Progenitor cell of endocrine pancreas (in vitro differentiated cells): ENCODE measurements around the gene VASH1. TPM values are rescaled to one million over a fixed set of nuclear protein-coding genes. Genes with fewer than 3 reads are reported as not detected.

Experiments used
- DNase-seq: peaks from one replicate; pipeline ENCODE4 v3.0.0; 2021; ENCODE audit warnings: low spot score; ENCODE audit not compliant: unreplicated experiment
- H3K27ac Mint-ChIP-seq: 2 replicates; pipeline ENCODE4 v1.8.0; 2021; ENCODE audit warnings: mild to moderate bottlenecking, moderate library complexity, mixed read lengths
- H3K27me3 Mint-ChIP-seq: 2 replicates; pipeline ENCODE4 v1.8.0; 2021; ENCODE audit warnings: mixed read lengths
- H3K36me3 Mint-ChIP-seq: 2 replicates; pipeline ENCODE4 v1.8.0; 2022; ENCODE audit warnings: mixed read lengths; ENCODE audit not compliant: insufficient read depth
- H3K4me1 Mint-ChIP-seq: 2 replicates; pipeline ENCODE4 v1.8.0; 2021; ENCODE audit warnings: low read depth, mixed read lengths
- H3K4me3 Mint-ChIP-seq: 2 replicates; pipeline ENCODE4 v1.8.0; 2021; ENCODE audit warnings: low read depth, mild to moderate bottlenecking, moderate library complexity, mixed read lengths
- H3K9me3 Mint-ChIP-seq: 2 replicates; pipeline ENCODE4 v1.8.0; 2021; ENCODE audit warnings: low read depth, mixed read lengths
- CTCF ChIP-seq: fragments of 200-600 bp; sonication (generic); IDR thresholded peaks from one replicate; pipeline ENCODE4 v1.5.0; 2021; ENCODE audit warnings: antibody characterized with exemption, mild to moderate bottlenecking; ENCODE audit not compliant: unreplicated experiment
- total RNA-seq: library from RNA; stranded (reverse); gene quantifications from 2 replicates; pipeline ENCODE4 v1.2.1, GENCODE V29; 2021

Gene VASH1
- total RNA-seq, 1 donor from 2014 or later, result 43.2 TPM

GRCh38 chr14:76776428-76777251 is 15.4 kb downstream of the VASH1 start:
- Mint-ChIP-seq H3K27me3 (no peaks in the 10 kb centered on the region), H3K27ac (peak overlapping the region; percentile 24), H3K4me1 (peaks cover 13% of the 10 kb centered on the region), H3K36me3 (peaks cover 16% of the 10 kb centered on the region), H3K4me3 (no peak overlapping the region), H3K9me3 (no peaks in the 10 kb centered on the region)
- TF ChIP-seq CTCF, result no peak
- DNase-seq, result no peak

GRCh38 chr14:76777721-76778120 is 16.5 kb downstream of the VASH1 start:
- Mint-ChIP-seq H3K27ac (peak overlapping the region; percentile 24), H3K4me3 (no peak overlapping the region), H3K9me3 (no peaks in the 10 kb centered on the region), H3K27me3 (no peaks in the 10 kb centered on the region), H3K4me1 (peaks cover 7% of the 10 kb centered on the region), H3K36me3 (peaks cover 14% of the 10 kb centered on the region)
- no peak for DNase-seq
- no peak for TF ChIP-seq CTCF

GRCh38 chr14:76778546-76779215 is 17.4 kb downstream of the VASH1 start:
- Mint-ChIP-seq H3K4me1 (peaks cover 4% of the 10 kb centered on the region), H3K27ac (peak overlapping the region; percentile 86), H3K9me3 (no peaks in the 10 kb centered on the region), H3K36me3 (peaks cover 19% of the 10 kb centered on the region), H3K27me3 (no peaks in the 10 kb centered on the region), H3K4me3 (no peak overlapping the region)
- no peak for DNase-seq
- TF ChIP-seq CTCF, result no peak

GRCh38 chr14:76779221-76780057 is 18.2 kb downstream of the VASH1 start:
- no peaks in the 10 kb centered on the region for H3K9me3 Mint-ChIP-seq
- no peak overlapping the region for H3K4me3 Mint-ChIP-seq
- no peak overlapping the region for H3K27ac Mint-ChIP-seq
- TF ChIP-seq CTCF, result no peak
- peaks cover 21% of the 10 kb centered on the region for H3K36me3 Mint-ChIP-seq
- H3K4me1 Mint-ChIP-seq, result peaks cover 2% of the 10 kb centered on the region
- no peak for DNase-seq
- no peaks in the 10 kb centered on the region for H3K27me3 Mint-ChIP-seq

GRCh38 chr14:76780058-76780345 is 18.7 kb downstream of the VASH1 start:
- peaks cover 25% of the 10 kb centered on the region for H3K36me3 Mint-ChIP-seq

More at GRCh38 chr14:76780058-76780345, 18.7 kb downstream of the VASH1 start:
- no peaks in the 10 kb centered on the region for H3K9me3 Mint-ChIP-seq
- H3K27me3 Mint-ChIP-seq, result no peaks in the 10 kb centered on the region
- no peak for TF ChIP-seq CTCF
- H3K4me3 Mint-ChIP-seq, result no peak overlapping the region
- H3K4me1 Mint-ChIP-seq, result peaks cover 2% of the 10 kb centered on the region
- H3K27ac Mint-ChIP-seq, result peak overlapping the region; percentile 12
- no peak for DNase-seq
